Activated CD4-positive, alpha-beta T cell treated with anti-CD3 and anti-CD28 coated beads, Interleukin-2, amount 50 U/mL, for 48 hours (primary cell): Measurements from ENCODE around the gene SUB1.
"Not testable (repeated sequence)": the region's sequence is repeated elsewhere in the genome, so short reads cannot be mapped to it uniquely, and the experiment has no call there.

Experiments used
- DNase-seq, 2 experiments: peaks; one replicate each; pipeline ENCODE4 v3.0.0-alpha.2; 2020

SUB1 gene

GRCh38 chr5:32585446-32586275 is at the start of gene SUB1:
SUB1 (plus strand) TSS chr5:32585557; CDS start chr5:32588513, 2,956 bp downstream.
- peak; percentile 93 to 94 for DNase-seq

- DNase-seq = no peak
Measured at GRCh38 chr5:32536246-32536645, 49.1 kb upstream of the SUB1 start.

DNA sequence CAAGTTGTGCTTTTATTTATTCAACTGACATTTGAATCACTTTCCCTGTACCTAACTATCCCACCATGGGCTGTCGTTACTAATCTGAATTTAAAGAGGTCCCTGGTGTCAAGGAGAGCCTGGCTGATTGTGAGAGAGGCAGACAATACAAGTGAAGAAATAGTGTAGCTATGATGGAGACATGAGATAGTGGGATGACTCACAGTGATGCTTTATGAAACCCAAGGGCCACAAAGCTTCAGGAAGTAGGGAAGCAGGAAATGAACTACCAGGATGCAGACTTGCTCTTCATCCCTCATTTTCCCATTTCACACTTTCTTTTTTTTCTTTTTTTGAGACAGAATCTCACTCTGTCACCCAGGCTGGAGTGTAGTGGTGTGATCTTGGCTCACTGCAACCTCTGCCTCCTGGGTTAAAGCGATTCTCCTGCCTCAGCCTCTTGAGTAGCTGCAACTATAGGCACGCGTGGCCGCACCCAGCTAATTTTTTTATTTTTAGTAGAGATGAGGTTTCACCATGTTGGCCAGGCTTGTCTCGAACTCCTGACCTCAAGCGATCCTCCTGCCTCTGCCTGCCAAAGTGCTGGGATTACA is 47.8 kb upstream of the SUB1 start:
- peak in 1 of 2 experiments; percentile 9 for DNase-seq

DNA sequence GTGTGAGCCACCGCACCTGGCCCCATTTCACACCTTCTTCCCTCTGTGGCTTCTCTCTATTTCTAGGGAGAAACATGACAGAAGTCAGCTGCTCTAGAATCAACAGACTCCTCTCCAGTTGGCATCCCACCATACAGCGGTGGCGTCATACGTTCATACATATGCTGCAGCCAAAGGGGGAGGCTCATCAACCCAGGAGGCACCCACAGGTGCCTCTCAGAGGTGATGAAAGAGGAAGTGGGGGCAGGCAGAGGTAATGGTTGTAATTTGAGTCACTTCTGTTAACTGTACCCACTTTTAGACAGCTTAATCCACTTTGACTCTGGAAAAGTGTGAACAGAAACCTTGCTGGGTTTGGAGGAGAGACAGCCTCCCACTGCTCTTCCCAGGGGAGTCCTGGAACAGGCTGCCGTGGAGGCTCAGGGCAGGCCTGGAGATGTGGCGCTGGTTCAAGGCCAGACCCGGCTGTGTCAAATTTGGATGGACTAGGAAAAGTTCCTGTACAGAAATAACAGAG is 47.3 kb upstream of the SUB1 start:
- DNase-seq = peak; percentile 45 to 53

- DNase-seq = no peak
Measured at GRCh38 chr5:32539981-32540845, 45.1 kb upstream of the SUB1 start.

- no peak for DNase-seq
Measured at GRCh38 chr5:32541241-32541640, 44.1 kb upstream of the SUB1 start.

DNA sequence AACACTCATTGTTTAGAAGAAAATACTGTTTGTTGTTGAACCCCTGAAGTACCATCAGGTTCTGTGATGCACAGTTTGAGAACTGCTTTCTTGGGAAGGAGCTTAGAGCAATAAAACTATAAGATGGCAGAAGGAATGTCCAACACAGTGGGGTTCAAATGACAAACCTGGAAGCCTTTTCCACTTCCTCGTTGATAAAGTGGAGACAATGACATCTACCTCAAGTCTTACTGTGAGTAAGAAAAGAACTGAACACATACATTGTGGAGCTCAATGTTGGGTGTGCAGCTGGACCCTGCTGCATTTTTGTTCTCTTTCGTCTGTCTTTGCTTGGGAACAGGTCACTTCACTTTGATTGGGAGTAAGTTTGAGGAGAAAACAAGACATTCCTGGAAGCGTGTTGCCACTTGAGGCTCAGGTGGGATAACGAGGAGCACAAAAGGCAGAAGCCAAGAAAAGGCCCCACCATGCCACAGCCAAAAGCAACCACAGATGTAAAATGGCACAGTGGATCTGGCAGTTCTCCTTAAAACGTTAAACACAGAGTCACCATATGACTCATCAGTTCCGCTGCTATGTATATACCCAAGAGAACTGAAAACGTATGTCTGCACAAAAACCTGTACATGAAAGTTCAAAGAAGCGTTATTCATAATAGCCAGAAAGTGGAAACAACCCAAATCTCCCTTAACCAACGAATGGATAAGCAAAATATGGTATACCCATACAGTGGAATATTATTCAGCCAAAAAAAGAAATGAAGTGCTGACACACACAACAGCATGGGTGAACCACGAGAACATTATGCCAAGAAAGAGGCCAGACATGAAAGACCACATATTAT is 42.9 kb upstream of the SUB1 start:
- peak; percentile 33 to 44 for DNase-seq

DNA sequence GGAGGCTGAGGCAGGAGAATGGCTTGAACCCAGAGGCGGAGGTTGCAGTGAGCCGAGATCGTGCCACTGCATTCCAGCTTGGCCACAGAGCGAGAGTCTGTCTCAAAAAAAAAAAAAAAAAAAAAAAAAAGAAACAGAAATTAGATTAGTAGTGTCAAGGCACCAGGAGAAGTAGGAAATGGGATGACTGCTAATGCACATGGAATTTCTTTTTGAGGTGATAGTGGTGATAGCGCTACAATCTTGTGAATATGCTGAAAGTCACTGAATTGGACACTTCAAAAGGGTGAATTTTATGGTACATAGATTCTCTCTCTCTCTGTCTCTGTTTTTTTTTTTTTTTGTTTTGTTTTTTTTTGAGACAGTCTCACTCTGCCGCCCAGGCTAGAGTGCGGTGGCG is 42.1 kb upstream of the SUB1 start:
- DNase-seq = no peak

DNA sequence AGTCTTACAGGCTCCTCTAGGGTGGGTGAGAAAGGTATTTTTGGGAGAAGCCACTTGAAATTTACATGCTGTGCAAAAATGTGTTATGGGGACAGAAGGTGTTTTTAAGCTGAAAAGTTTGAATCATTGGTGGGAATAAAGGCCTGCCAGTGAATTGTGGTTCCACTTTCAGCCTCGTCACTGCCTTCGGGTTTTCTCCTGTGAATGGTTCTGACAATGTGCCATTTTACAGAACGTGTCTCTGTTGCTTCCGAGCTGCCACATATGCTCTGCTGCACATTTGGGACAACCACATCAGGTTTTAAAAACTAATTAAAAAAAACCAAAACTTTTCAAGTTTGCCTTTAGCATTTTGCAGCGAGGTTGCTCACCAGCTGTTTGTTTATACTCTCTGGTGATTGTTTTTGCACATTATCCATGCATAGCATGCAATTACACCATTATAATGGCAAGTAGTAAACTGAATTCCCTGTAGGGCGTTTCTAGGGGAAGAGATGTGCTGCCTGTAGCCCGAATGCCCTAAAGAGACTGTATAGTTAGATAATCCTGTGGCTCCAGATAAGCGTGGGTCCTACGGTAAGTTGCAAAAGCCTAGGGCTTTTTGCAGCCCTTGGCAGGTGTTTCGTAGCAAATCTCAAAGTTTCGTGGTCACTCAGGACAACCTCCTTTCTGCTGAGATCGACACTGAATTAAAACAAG is 40.1 kb upstream of the SUB1 start:
- DNase-seq = no peak

DNA sequence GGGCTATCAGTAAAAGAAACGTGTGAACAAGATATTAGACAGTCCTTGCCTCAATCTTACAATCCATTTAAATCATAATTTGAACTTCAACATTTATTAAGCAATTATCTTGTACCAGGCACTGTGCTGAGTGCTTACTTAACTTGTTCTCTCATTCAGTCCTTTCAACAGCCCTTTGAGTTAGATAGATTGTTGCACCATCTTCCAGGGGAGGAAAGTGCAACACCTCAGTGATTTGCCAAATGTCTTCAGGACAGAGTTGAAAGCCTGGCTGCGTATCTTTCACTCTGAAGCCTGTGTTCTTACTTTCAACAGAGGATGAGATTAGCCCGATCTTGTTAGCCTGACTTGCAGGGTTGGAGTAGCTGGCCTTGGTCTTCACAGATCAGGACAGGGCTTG is 34.2 kb upstream of the SUB1 start:
- no peak for DNase-seq

GRCh38 chr5:32551865-32552264 is 33.5 kb upstream of the SUB1 start:
- no peak for DNase-seq

DNA sequence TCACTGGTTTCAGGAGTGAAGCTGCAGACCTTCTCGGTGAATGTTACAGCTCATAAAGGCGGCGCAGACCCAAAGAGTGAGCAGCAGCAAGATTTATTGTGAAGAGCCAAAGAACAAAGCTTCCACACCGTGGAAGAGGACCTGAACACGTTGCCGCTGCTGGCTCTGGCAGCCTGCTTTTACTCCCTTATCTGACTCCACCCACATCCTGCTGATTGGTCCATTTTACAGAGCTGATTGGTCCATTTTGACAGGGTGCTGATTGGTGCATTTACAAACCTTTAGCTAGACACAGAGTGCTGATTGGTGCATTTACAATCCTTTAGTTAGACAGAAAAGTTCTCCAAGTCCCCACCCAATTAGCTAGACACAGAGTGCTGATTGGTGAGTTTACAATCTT is 32.9 kb upstream of the SUB1 start:
- DNase-seq = not testable (repeated sequence)

- DNase-seq = no peak
Measured at GRCh38 chr5:32552936-32553335, 32.4 kb upstream of the SUB1 start.

DNA sequence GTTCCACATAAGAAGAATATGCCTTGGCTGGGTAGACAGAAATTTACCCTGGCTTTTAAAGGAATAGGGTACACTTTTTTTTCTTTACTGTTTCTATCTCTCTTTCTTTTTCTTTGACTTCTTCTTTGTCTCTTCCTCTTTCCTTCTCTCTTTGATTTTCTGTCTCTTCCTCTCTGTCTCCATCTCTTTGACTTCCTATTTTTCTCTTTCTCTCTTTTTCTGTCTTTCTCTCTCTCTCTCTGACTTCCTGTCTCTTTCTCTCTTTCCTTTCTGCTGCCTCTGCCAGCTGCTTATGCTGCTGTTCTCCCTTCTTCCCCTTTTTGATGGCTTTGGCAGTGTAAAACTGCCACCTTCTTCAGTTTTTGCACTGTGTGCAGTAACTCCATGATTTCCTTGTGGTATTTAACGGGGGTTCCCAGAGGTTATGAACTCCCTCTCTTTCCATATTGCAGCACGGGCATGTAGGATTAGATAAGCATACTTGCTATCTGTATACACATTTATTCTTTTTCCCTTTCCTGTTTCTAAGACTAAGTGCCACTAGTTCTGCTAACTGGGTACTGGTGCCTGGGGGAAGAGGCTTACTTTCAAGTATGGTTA is 31.1 kb upstream of the SUB1 start:
- not testable (repeated sequence) for DNase-seq

- not testable (repeated sequence) for DNase-seq
Measured at GRCh38 chr5:32556543-32556942, 28.8 kb upstream of the SUB1 start.

DNA sequence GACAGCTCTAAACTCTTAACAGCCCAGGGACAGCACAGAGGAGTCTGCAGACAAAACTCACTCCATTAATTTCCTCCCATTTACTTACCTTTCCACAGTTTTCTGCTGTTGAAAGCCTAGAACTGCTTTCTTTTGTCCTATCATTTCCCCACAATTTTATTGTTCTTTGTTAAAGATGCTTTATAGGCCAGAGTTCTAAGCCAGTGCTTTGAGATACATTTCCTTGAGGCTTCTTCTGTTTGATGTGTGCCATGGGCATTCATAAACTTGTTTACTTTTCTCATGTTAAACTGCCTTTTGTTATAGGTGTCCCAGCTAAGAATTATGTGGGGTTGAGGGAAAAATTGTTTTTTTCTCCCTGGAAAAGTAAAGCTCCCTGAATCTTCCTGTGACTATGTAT is 25.9 kb upstream of the SUB1 start:
- DNase-seq = no peak

DNA sequence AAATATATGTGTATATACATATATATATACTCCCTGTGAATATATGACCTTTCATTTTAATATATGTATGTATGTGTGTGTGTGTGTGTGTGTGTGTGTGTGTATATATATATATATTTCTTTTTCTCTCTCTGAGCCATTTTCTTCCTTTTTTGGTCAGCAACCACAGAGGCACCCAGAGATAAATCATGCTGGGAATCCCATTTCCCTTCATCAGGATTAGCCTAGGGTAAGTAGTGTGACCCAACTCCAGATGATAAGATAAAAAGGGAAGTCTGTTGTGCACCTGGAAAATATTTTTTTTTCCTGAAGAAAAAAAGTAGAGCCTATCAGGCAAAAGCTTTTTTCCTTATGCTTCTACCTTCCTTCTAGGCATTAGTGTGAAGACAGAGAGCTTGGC is 25.4 kb upstream of the SUB1 start:
- no peak for DNase-seq

GRCh38 chr5:32562056-32562455 is 23.3 kb upstream of the SUB1 start:
- DNase-seq = no peak

- DNase-seq = no peak
Measured at GRCh38 chr5:32562843-32563242, 22.5 kb upstream of the SUB1 start.

GRCh38 chr5:32563614-32564013 is 21.7 kb upstream of the SUB1 start:
- no peak for DNase-seq

DNA sequence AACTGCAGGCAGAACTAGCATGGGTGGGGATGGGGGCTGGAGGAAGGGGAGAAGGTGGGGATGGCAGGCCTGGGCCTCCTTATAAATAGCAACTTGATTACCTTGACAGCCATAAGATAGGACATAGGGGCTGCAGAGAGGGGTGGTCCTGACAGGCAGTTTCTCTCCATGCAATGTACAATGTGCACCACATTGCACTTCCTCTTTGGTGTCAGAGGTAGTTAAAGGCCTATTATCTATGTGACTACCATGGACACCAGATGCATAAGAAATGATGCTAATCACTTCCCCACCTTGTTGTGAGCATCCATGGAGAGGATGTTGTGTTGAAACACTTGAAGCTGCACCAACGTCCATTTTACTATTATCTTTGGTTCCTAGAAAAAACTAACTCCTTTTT is 20.2 kb upstream of the SUB1 start:
- DNase-seq = no peak
